Activated T-helper 2 cell treated with anti-CD3 and anti-CD28 coated beads, Interferon-gamma antibody, Interleukin-2, Interleukin-4, amounts not matched to agents 10 μg/mL and 5 μg/mL and 100 μg/mL, durations not matched to agents 14 hours and 24 hours and 36 hours (primary cell): ENCODE measurements around the gene NELL1. TPM values are rescaled to one million over a fixed set of nuclear protein-coding genes. Genes with fewer than 3 reads are reported as not detected.

Source experiments
- DNase-seq: peaks from one replicate; pipeline ENCODE4 v3.0.0; 2021; ENCODE audit warnings: low spot score
- H3K27ac Mint-ChIP-seq: one replicate; pipeline ENCODE4 v1.8.0; 2021; ENCODE audit warnings: mixed read lengths
- H3K27me3 Mint-ChIP-seq: one replicate; pipeline ENCODE4 v1.8.0; 2021; ENCODE audit warnings: low read depth, mixed read lengths
- H3K36me3 Mint-ChIP-seq: one replicate; pipeline ENCODE4 v1.8.0; 2021; ENCODE audit warnings: low read depth, mixed read lengths
- H3K4me1 Mint-ChIP-seq: one replicate; pipeline ENCODE4 v1.8.0; 2021; ENCODE audit warnings: low read depth, mixed read lengths
- H3K4me3 Mint-ChIP-seq: one replicate; pipeline ENCODE4 v1.8.0; 2021; ENCODE audit warnings: low read depth, mild to moderate bottlenecking, moderate library complexity, mixed read lengths
- H3K9me3 Mint-ChIP-seq: one replicate; pipeline ENCODE4 v1.8.0; 2021; ENCODE audit warnings: mixed read lengths
- intact Hi-C: fragments of 100-400 bp; cut with micrococcal nuclease; formaldehyde crosslinking; loops from one replicate; pipeline ENCODE4 v1.15.1; 2023
- total RNA-seq: library from RNA; stranded (reverse); gene quantifications from 2 replicates; pipeline ENCODE4 v1.2.3, GENCODE V29; 2022

NELL1 gene
- total RNA-seq, 1 donor from 2014 or later: 0.07 TPM

GRCh38 chr11:21472261-21472660 lies 802.9 kb downstream of the NELL1 start:
- intact Hi-C loops: no loop called here
- no peak for DNase-seq
- Mint-ChIP-seq H3K9me3 (peaks cover 5% of the 10 kb centered on the region), H3K4me3 (no peak overlapping the region), H3K4me1 (no peaks in the 10 kb centered on the region), H3K36me3 (no peaks in the 10 kb centered on the region), H3K27me3 (no peaks in the 10 kb centered on the region), H3K27ac (no peak overlapping the region)

- Mint-ChIP-seq H3K36me3 (no peaks in the 10 kb centered on the region), H3K4me3 (no peak overlapping the region), H3K4me1 (no peaks in the 10 kb centered on the region), H3K27me3 (no peaks in the 10 kb centered on the region), H3K9me3 (peaks cover 5% of the 10 kb centered on the region), H3K27ac (no peak overlapping the region)
- intact Hi-C loops: no loop called here
- no peak for DNase-seq
These were observed 805.1 kb downstream of the NELL1 start for GRCh38 chr11:21474529-21474928.

GRCh38 chr11:21475276-21475675 lies 805.9 kb downstream of the NELL1 start:
- intact Hi-C loops: no loop called here
- no peak overlapping the region for H3K27ac Mint-ChIP-seq
- H3K27me3 Mint-ChIP-seq: no peaks in the 10 kb centered on the region

GRCh38 chr11:21476588-21476987 lies 807.2 kb downstream of the NELL1 start:
- DNase-seq: no peak
- H3K9me3 Mint-ChIP-seq: peaks cover 9% of the 10 kb centered on the region
- H3K27me3 Mint-ChIP-seq: no peaks in the 10 kb centered on the region
- H3K4me1 Mint-ChIP-seq: no peaks in the 10 kb centered on the region
- no peak overlapping the region for H3K4me3 Mint-ChIP-seq
- H3K36me3 Mint-ChIP-seq: no peaks in the 10 kb centered on the region
- no peak overlapping the region for H3K27ac Mint-ChIP-seq
- intact Hi-C loops: no loop called here

More at GRCh38 chr11:21475276-21475675, 805.9 kb downstream of the NELL1 start:
- H3K9me3 Mint-ChIP-seq: peaks cover 9% of the 10 kb centered on the region
- H3K4me1 Mint-ChIP-seq: no peaks in the 10 kb centered on the region
- no peaks in the 10 kb centered on the region for H3K36me3 Mint-ChIP-seq
- no peak overlapping the region for H3K4me3 Mint-ChIP-seq
- no peak for DNase-seq

- Mint-ChIP-seq H3K27ac (no peak overlapping the region), H3K4me3 (no peak overlapping the region), H3K27me3 (no peaks in the 10 kb centered on the region), H3K4me1 (no peaks in the 10 kb centered on the region), H3K36me3 (no peaks in the 10 kb centered on the region), H3K9me3 (peaks cover 17% of the 10 kb centered on the region)
- intact Hi-C loops: no loop called here
- DNase-seq: no peak
These were observed 810.9 kb downstream of the NELL1 start for GRCh38 chr11:21480240-21480639.

- DNase-seq: no peak
- Mint-ChIP-seq H3K4me3 (no peak overlapping the region), H3K4me1 (no peaks in the 10 kb centered on the region), H3K36me3 (no peaks in the 10 kb centered on the region), H3K27ac (no peak overlapping the region), H3K27me3 (no peaks in the 10 kb centered on the region), H3K9me3 (peaks cover 21% of the 10 kb centered on the region)
- intact Hi-C loops: no loop called here
These were observed 811.9 kb downstream of the NELL1 start for GRCh38 chr11:21481255-21481654.

- Mint-ChIP-seq H3K4me3 (no peak overlapping the region), H3K4me1 (no peaks in the 10 kb centered on the region), H3K27me3 (no peaks in the 10 kb centered on the region), H3K27ac (no peak overlapping the region), H3K9me3 (peaks cover 34% of the 10 kb centered on the region), H3K36me3 (no peaks in the 10 kb centered on the region)
- DNase-seq: no peak
- intact Hi-C loops: no loop called here
These were observed 814.7 kb downstream of the NELL1 start for GRCh38 chr11:21484039-21484438.

GRCh38 chr11:21485006-21485405 lies 815.6 kb downstream of the NELL1 start:
- Mint-ChIP-seq H3K4me1 (no peaks in the 10 kb centered on the region), H3K36me3 (no peaks in the 10 kb centered on the region), H3K4me3 (no peak overlapping the region), H3K27me3 (no peaks in the 10 kb centered on the region), H3K9me3 (peaks cover 39% of the 10 kb centered on the region), H3K27ac (no peak overlapping the region)
- no peak for DNase-seq
- intact Hi-C loops: no loop called here

- Mint-ChIP-seq H3K27me3 (no peaks in the 10 kb centered on the region), H3K4me1 (no peaks in the 10 kb centered on the region), H3K4me3 (no peak overlapping the region), H3K36me3 (no peaks in the 10 kb centered on the region), H3K9me3 (peaks cover 39% of the 10 kb centered on the region), H3K27ac (no peak overlapping the region)
- intact Hi-C loops: no loop called here
- DNase-seq: no peak
These were observed 816.0 kb downstream of the NELL1 start for GRCh38 chr11:21485426-21485825.

GRCh38 chr11:21489416-21490115 lies 820.2 kb downstream of the NELL1 start:
- no peaks in the 10 kb centered on the region for H3K36me3 Mint-ChIP-seq
- no peak overlapping the region for H3K4me3 Mint-ChIP-seq
- H3K27ac Mint-ChIP-seq: no peak overlapping the region
- H3K4me1 Mint-ChIP-seq: no peaks in the 10 kb centered on the region
- H3K27me3 Mint-ChIP-seq: no peaks in the 10 kb centered on the region
- DNase-seq: no peak
- H3K9me3 Mint-ChIP-seq: peaks cover 38% of the 10 kb centered on the region
- intact Hi-C loops: no loop called here

GRCh38 chr11:21492931-21493330 lies 823.5 kb downstream of the NELL1 start:
- DNase-seq: no peak
- no peak overlapping the region for H3K27ac Mint-ChIP-seq

GRCh38 chr11:21494946-21495345 lies 825.6 kb downstream of the NELL1 start:
- Mint-ChIP-seq H3K27me3 (no peaks in the 10 kb centered on the region), H3K4me1 (no peaks in the 10 kb centered on the region), H3K27ac (no peak overlapping the region), H3K36me3 (no peaks in the 10 kb centered on the region), H3K9me3 (peaks cover 7% of the 10 kb centered on the region), H3K4me3 (no peak overlapping the region)
- no peak for DNase-seq
- intact Hi-C loops: no loop called here

More at GRCh38 chr11:21492931-21493330, 823.5 kb downstream of the NELL1 start:
- intact Hi-C loops: no loop called here
- Mint-ChIP-seq H3K4me1 (no peaks in the 10 kb centered on the region), H3K36me3 (no peaks in the 10 kb centered on the region), H3K9me3 (peaks cover 18% of the 10 kb centered on the region), H3K27me3 (no peaks in the 10 kb centered on the region), H3K4me3 (no peak overlapping the region)

GRCh38 chr11:21495879-21496278 lies 826.5 kb downstream of the NELL1 start:
- DNase-seq: no peak
- no peaks in the 10 kb centered on the region for H3K4me1 Mint-ChIP-seq

GRCh38 chr11:21501245-21501644 lies 831.9 kb downstream of the NELL1 start:
- Mint-ChIP-seq H3K4me3 (no peak overlapping the region), H3K36me3 (no peaks in the 10 kb centered on the region), H3K27ac (no peak overlapping the region), H3K4me1 (no peaks in the 10 kb centered on the region), H3K9me3 (no peaks in the 10 kb centered on the region), H3K27me3 (no peaks in the 10 kb centered on the region)
- no peak for DNase-seq
- intact Hi-C loops: no loop called here

More at GRCh38 chr11:21495879-21496278, 826.5 kb downstream of the NELL1 start:
- Mint-ChIP-seq H3K9me3 (peaks cover 4% of the 10 kb centered on the region), H3K27me3 (no peaks in the 10 kb centered on the region), H3K4me3 (no peak overlapping the region), H3K27ac (no peak overlapping the region), H3K36me3 (no peaks in the 10 kb centered on the region)
- intact Hi-C loops: no loop called here
